Activated T-cell treated with anti-CD3 and anti-CD28 coated beads, Interleukin-2, amount 50 U/mL, for 1 hour (primary cell): ENCODE data around the gene ANKMY1.
A peak's percentile ranks its signal among the peaks of the same experiment; 100 is the strongest.

Source experiments
- DNase-seq: peaks from one replicate; pipeline ENCODE4 v3.0.0-alpha.2; 2020

The ANKMY1 gene

GRCh38 chr2:240557808-240558207, at the start of gene ANKMY1:
Gene ANKMY1, minus strand, starts transcription at chr2:240557988. Its CDS starts 653 bp downstream, at chr2:240557335.
- DNase-seq = peak; percentile 73

DNA sequence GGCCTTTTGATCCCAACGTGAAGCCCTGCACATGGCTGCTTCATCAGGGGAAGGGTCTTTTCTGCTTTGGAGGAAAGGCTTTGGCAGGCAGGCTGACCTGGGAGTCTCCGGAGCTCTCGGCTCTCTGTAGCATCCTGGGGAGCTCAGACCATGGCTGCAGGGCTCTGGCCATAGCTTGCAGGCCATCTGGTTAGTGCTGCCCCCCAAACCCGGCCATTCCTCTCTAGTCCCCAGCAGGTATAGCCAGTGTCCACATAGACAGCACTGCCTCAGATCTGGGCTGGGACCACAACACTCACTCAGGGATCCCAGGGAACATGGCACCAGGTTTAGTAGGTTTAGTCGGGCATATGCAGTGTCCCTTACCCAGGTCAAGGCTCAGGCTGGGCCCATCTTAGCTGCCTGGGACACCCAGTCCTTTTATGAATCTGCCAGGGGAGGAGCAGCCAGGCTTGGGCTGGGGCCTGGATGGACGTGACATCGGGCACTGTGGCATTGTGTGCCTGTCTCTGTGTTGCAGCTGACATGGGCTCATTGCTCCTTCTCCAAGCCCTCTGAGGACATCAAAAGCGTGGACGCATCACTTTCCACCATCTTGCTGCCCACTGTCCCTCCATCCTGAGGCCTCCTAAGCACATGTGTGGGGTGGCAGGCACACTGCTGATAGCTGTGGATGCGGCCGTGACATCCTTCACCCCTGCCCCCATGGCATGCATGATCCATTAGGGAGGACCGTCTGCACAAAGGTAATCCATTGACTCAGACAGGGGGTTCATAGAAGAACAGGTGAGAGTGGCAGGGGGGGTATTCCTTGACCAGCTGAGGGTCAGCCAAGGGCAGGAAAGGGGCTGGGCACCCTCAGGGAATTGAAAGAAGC, 48.3 kb upstream of the ANKMY1 start:
- peak; percentile 14 for DNase-seq

DNA sequence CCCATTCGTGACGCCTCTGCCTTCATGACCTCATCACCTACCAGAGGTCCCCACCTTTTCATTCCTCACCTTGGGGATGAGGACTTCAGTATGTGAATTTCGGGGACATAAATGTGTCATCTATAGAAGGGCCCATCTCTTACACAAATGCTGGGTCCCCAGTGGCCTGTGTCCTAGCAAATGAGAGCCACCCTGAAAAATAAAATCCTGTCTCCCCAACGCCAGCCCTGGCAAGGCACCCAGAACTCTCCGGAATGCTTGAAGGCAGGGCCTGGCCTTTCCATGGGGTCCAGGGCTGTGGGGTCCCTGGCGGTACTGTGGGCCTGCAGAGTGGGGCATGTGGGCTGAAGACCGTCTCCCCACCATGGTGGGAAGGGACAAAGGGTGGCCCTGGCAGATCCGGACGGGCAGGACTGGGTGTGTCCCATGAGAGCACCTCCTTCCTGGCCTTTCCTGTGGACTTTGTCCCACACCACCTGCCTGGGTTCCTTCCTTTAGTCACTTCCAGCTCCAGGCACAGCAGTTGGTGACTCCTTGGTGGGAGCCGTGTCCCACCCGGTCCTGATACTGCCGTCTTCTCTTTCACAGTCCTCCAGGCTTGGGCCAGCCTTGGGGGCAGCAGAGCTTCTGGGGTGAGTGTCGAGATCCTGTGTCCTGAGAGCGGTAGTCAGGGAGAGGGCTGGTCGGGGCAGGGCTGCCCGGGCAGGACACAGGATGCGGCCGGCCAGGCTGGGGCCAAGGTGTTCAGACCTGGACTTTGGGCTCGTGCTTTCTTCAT, 47.3 kb upstream of the ANKMY1 start:
- peak; percentile 15 for DNase-seq

DNA sequence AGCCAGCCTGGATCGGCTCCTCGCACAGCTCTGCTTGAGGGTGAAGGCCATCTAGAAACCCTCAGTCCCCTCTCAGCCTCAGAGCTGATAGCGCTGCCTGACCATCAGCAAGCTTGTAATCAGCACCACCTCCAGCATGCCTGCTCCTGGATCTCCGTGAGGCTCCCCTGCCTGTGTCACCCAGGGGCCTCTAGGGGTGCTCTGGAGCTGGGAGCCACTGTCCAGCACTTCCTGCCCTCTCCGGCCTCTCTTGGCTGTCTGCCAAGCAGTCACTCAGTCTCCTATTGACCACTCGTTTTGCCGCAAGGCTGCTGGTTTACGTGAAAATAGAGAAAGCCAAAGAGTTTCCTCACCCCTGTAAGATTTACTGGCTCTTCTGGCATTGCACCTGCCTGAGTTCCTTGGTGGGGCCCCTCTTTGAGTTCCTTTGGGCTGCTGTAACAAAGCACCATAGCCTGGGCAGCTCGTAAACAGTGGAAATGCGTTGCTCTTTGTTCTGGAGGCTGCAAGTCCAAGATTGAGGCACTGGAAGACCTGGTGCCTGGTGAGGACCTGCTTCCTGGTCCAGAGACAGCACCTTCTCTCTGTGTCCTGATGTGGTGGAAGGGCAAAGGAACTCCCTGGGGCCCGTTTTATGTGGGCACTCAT, 46.6 kb upstream of the ANKMY1 start:
- DNase-seq = peak; percentile 21

DNA sequence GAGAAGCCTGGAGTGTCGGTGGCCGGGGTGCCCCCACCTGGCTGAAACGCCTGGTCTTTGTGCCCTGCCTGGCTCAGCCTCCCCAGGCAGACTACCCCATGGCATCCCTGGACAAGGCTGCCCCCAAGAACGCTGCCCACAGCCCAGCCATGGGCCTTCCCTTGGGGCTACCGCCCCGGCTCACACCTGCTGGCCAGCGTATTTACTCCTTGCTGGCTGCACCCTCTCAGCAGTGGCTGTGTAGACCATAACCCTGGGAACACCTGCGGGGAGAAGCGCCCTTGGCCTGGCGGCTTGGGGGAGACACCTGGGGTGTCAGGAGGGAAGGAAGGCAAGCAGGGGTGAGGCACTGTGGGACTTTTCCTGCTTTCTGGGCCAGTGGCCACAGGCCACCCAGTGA, 46.1 kb upstream of the ANKMY1 start:
- peak; percentile 16 for DNase-seq

- peak; percentile 11 for DNase-seq
Observed at GRCh38 chr2:240603081-240603835, 45.5 kb upstream of the ANKMY1 start.

GRCh38 chr2:240602266-240603050, 44.7 kb upstream of the ANKMY1 start:
- peak; percentile 10 for DNase-seq

- peak; percentile 11 for DNase-seq
Observed at GRCh38 chr2:240601831-240602160, 44.0 kb upstream of the ANKMY1 start.

DNA sequence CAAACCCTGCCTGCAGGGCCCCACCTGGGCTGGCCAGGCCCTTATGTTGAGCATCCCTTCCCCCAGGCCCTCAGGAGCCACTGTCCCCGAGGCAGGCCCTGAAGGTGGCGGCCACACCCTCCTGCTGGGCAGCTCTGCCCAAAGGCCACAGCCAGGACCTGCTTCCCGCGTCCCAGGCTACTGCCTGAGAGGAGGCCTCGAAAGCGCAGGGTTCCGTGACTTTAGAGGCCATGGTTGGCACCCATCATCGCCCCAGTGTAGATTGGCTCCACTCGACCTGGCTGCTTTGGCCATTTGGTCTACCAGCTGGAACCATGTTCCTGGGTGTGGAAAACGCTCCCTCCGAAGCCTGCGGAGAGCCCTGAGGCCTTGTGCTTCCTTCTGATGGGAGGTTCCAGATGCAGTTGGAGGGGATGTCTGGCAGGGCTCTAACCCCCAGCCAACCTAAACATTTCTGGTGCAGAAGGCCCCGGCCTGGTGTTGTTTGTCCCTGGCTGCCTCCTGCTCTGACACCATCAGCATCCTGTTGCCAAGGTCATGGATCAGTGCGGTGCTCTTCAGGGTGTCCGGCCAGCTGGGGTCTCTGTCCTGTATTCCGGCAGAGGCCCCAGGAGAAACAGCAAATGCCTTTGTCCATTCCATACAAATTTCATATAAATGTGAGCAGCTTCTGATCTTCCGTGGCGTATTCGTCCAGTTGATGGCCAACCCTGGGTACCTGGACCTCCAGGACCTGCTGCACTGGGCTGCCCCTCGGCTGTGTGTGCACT, 43.5 kb upstream of the ANKMY1 start:
- DNase-seq = peak; percentile 16

GRCh38 chr2:240600451-240600961, 42.7 kb upstream of the ANKMY1 start:
- DNase-seq = peak; percentile 15

- peak; percentile 7 for DNase-seq
Observed at GRCh38 chr2:240599141-240599583, 41.4 kb upstream of the ANKMY1 start.

DNA sequence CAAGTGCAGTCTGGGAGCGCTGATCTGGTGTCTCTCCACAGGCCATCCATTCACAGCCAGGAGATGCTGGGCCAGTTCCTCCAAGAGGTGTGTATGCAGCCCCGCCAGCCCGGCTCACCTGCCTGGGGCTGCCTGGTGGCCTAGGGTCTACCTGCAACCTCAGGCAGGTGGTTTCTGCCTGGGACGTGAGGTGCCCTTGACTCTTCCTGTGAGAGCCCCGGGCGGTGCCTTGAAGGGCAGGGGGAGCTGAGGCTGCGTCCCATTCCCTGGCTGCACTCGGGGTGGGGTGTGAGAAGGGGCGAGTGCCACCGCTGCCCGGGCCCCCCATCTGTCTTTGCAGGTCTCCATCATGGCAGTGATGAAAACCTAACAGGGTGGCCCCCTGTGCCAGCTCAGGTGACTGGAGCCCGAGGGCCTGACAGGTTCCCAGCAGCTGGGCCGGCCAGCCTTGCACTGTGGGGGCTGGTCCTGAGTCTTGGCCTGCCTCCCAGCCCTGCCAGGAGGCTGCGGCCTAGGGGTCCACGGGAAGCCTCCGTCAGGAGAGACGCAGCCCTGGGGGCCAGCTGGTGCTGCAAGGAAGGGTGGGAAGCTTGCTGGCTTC, 40.6 kb upstream of the ANKMY1 start:
- DNase-seq = peak; percentile 14

DNA sequence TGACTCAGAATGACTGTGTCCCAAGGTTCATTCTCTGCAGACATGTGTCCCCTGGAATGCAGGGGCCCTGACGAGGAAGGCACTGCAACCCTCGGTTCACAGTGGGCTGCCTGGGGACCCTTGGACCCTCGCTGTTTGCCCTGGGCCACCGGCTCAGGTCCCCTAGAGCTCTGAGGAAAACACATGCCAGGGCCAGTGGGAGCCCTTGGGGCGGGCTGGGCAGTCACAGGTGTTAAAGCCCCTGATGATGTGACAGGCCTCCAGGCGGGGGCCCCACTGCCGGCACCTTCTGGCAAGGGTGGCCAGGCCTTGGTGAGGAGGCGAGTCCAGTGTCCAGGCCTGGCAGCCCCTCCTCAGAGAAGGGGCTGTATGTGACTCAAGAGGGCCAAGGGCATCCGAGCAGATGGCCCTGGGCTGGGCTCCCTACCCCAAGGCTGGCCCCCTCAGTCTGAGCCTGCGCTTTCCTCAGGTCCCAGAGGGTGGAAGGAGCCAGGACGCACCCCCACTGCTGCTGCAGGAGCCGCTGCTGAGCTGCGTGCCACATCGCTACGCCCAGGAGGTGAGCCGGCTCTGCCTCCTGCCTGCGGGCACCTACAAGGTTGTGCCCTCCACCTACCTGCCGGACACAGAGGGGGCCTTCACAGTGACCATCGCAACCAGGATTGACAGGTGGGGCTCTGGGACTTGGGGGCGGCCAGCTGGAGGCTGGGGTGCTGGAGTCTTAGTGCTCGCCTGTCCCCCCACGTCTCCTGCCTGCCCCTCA, 39.8 kb upstream of the ANKMY1 start:
- DNase-seq = peak; percentile 15

DNA sequence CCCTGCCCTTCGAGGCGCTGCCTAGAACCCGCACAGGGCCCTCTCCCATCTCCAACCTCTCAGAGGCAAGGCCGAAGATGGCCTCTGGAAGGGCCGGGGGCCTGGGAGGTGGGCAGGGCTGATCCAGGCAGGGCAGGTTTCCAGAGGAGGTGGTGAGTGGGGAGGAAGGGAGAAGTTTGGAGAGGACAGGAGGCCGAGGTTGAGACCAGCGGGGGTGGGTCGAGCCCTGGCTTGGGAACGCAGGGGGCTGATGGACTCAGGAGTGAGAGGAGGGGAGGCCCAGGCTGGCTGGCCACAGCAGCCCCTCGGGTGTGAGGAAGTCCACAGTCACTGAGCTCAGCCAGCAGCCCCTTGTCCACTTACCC, 39.2 kb upstream of the ANKMY1 start:
- no peak for DNase-seq

DNA sequence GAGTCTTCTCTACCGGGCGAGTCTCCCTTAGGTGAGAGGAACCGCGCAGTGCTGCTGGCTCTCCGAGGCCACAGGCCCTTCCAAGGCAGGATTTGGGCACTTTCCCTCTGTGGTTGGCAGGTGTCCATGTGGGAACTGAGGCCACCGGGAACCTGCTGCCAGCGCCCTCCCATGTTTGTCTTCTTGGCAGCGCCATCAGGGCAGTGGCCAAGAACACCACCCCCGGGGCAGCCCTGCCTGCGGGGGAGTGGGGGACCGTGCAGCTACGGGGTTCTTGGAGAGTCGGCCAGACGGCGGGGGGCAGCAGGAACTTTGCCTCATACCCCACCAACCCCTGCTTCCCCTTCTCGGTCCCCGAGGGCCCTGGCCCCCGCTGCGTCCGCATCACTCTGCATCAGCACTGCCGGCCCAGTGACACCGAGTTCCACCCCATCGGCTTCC, 38.7 kb upstream of the ANKMY1 start:
- DNase-seq = peak; percentile 16

DNA sequence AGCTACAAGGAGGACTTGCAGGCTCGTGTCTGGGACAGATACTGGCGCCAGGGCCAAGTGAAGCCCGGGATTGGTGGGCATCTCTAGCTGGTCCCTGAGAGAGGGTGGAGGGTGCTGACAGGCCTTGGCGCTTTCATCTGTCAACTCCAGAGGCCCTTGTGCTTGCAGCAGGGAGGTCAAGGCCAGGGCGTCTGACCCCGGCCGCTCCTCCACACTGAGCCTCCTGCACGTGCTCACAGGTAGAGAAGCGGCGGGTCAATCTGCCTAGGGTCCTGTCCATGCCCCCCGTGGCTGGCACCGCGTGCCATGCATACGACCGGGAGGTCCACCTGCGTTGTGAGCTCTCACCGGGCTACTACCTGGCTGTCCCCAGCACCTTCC, 38.3 kb upstream of the ANKMY1 start:
- DNase-seq = no peak

DNA sequence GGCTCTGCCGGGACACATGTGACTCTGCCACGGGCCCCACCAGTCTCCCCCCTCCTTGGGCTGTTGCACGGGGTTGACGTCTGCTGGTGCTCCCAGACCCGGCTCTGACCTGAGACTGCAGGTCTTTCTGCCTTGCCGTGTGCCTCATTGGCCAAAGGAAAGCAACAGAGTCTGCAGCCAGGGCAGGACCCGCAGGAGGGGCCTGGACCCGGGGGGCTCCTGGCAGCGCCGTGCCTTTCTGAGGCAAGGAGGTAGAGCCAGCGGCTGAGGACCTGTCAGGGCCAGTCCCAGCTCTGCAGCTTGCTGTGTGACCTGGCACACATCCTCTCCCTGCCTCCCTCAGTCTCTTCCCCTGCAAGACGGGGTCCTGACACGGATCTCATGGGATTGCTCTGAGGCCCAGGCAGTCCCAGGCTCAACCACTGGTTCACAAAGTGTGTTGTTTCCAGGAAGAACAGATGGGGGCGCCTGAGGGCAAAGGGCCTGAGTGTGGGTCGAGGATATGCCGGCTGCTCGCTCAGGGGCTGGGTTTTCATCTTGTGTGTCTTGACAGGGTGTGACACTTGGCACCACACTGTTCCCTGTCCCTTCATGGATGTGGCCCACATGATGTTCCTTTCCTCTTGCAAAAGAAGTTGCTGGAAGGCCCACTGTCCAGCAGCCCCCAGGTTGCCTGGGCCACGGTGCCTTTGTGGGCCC, 37.7 kb upstream of the ANKMY1 start:
- peak; percentile 42 for DNase-seq

DNA sequence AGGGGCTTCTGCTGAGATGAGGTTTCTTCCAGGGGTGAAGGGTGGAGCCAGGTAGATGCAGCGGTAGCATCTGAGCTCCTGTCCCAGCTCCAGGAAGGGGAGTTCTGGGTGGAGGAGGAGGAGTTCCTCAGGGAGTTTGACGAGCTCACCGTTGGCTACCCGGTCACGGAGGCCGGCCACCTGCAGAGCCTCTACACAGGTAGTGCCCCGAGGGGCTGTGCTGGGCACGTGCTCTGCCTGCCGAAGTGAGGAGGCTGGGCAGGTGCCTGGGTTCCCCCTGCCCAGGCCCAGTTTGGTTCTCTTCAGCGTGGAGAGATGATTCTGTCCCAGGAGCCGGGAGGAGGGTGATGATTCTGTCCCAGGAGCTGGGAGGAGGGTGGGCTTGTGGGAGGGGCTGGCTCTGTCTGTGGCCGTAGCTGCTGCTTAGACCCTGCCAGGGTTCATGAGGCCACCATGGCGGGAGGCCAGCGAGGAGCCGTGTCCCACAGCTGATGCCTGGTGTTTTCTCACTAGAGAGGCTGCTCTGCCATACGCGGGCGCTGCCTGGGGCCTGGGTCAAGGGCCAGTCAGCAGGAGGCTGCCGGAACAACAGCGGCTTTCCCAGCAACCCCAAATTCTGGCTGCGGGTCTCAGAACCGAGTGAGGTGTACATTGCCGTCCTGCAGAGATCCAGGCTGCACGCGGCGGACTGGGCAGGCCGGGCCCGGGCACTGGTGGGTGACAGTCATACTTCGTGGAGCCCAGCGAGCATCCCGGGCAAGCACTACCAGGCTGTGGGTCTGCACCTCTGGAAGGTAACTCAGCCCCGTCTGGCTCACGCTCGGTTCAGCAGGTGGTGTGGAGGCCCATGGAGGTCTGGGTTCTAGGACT, 37.0 kb upstream of the ANKMY1 start:
- DNase-seq = peak; percentile 14
